ENCODE measurements around the gene MAFG.
A peak's percentile ranks its signal among the peaks of the same experiment; 100 is the strongest.

MAFG gene

DNA sequence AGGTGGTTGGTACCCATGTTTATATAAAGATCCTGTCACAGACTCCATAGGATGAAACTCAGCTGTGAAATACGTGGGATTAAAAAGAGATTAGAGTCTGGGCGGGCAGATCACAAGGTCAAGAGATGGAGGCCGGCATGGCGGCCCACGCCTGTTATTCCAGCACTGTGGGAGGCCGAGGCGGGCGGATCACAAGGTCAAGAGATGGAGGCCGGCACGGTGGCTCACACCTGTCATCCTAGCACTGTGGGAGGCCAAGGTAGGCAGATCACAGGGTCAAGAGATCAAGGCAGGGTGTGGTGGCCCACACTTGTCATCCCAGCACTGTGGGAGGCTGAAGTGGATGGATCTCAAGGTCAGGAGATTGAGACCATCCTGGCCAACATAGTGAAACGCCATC is 32.1 kb downstream of the MAFG start:
- TF ChIP-seq EGR1 (IDR thresholded peaks at IDR 0.05): no peak
- TF ChIP-seq EP300 (IDR thresholded peaks at IDR 0.05; ENCODE audit: borderline replicate concordance): no peak
- no peak for TF ChIP-seq RAD21 (IDR thresholded peaks at IDR 0.05; ENCODE audit: low read depth)
- no peak for TF ChIP-seq TEAD4 (IDR thresholded peaks at IDR 0.05)
- TF ChIP-seq CREB1 (IDR thresholded peaks at IDR 0.05; ENCODE audit: low read depth): no peak
- TF ChIP-seq, protein P1, sequence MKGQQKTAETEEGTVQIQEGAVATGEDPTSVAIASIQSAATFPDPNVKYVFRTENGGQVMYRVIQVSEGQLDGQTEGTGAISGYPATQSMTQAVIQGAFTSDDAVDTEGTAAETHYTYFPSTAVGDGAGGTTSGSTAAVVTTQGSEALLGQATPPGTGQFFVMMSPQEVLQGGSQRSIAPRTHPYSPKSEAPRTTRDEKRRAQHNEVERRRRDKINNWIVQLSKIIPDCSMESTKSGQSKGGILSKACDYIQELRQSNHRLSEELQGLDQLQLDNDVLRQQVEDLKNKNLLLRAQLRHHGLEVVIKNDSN (IDR thresholded peaks at IDR 0.05): no peak
- TF ChIP-seq YY1 (IDR thresholded peaks at IDR 0.05; ENCODE audit: low read depth): no peak
- TF ChIP-seq, protein P2, sequence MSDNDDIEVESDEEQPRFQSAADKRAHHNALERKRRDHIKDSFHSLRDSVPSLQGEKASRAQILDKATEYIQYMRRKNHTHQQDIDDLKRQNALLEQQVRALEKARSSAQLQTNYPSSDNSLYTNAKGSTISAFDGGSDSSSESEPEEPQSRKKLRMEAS (IDR thresholded peaks at IDR 0.05): no peak
- TF ChIP-seq, protein P3, sequence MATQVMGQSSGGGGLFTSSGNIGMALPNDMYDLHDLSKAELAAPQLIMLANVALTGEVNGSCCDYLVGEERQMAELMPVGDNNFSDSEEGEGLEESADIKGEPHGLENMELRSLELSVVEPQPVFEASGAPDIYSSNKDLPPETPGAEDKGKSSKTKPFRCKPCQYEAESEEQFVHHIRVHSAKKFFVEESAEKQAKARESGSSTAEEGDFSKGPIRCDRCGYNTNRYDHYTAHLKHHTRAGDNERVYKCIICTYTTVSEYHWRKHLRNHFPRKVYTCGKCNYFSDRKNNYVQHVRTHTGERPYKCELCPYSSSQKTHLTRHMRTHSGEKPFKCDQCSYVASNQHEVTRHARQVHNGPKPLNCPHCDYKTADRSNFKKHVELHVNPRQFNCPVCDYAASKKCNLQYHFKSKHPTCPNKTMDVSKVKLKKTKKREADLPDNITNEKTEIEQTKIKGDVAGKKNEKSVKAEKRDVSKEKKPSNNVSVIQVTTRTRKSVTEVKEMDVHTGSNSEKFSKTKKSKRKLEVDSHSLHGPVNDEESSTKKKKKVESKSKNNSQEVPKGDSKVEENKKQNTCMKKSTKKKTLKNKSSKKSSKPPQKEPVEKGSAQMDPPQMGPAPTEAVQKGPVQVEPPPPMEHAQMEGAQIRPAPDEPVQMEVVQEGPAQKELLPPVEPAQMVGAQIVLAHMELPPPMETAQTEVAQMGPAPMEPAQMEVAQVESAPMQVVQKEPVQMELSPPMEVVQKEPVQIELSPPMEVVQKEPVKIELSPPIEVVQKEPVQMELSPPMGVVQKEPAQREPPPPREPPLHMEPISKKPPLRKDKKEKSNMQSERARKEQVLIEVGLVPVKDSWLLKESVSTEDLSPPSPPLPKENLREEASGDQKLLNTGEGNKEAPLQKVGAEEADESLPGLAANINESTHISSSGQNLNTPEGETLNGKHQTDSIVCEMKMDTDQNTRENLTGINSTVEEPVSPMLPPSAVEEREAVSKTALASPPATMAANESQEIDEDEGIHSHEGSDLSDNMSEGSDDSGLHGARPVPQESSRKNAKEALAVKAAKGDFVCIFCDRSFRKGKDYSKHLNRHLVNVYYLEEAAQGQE (IDR thresholded peaks at IDR 0.05; ENCODE audit: low read depth): no peak
- TF ChIP-seq FOXM1 (IDR thresholded peaks at IDR 0.05; ENCODE audit: borderline replicate concordance, low read depth): no peak
- no peak for TF ChIP-seq TAF1 (IDR thresholded peaks at IDR 0.05; ENCODE audit: low read depth)

DNA sequence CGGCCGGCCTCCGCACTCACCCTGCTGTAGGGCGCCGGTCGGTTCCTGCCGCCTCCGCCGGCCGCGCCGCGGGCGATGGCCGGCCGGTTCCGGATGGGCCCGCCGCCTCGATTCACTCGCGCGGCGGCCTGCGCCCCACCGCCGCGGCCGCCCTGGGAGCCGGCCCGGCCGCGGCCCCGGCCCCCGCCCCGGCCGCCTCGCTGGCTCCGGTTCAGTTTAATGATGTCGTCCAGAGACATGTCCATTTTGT is 36.3 kb downstream of the MAFG start:
- TF ChIP-seq ZBTB7A (IDR thresholded peaks at IDR 0.05; ENCODE audit: low read depth) (no peak), FOXM1 (IDR thresholded peaks at IDR 0.05; ENCODE audit: borderline replicate concordance, low read depth) (no peak), EP300 (IDR thresholded peaks at IDR 0.05; ENCODE audit: borderline replicate concordance) (no peak), TCF12 (IDR thresholded peaks at IDR 0.05; ENCODE audit: low read depth) (no peak), EGR1 (IDR thresholded peaks at IDR 0.05) (no peak), CEBPB (IDR thresholded peaks at IDR 0.05) (no peak)

DNA sequence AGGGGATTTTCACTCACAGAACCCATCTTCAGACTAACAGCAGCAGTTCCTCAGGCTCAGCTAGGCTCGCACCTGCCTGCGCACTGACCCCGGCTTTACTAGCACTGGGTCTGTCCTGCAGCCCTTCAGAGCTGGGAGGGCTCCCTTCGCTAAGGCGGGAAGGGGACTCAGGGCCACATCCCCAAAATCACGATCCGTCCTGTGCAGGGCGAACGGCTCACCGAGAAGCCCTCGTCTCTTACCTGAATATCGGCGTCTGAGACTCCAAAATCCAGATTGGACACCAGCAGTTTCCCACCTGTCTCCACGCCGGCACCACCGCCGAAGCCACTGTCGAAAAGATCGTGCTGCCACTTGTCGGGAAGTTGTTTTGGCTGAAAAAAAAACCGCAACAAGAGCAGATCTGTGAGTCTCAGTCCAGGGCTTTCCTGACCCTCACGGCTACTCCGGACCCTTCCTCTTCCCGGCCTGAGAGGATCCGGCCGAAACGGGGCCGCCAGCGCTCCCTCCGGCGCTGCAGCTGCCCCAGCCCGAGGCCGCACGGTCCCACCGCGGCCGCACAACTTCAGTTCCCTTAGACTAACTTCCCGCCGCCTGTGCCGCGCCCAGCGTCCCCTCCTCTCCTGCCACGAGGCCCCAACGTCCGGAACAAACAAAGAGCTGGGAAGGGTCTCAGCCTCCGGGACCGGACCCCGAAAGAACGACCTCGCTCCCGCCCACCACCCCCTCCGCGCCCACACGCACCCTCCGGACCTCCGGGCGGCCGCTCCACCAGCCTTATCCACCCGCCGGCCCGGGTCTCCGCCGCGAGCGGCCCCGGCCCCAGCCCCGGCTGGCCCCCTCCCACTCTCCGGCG is 36.9 kb downstream of the MAFG start:
- TF ChIP-seq, protein P2 (IDR thresholded peaks at IDR 0.05): peak; percentile 30; the same call in 1 of the 2 replicates
- TF ChIP-seq TAF1 (IDR thresholded peaks at IDR 0.05; ENCODE audit: low read depth): no peak

DNA sequence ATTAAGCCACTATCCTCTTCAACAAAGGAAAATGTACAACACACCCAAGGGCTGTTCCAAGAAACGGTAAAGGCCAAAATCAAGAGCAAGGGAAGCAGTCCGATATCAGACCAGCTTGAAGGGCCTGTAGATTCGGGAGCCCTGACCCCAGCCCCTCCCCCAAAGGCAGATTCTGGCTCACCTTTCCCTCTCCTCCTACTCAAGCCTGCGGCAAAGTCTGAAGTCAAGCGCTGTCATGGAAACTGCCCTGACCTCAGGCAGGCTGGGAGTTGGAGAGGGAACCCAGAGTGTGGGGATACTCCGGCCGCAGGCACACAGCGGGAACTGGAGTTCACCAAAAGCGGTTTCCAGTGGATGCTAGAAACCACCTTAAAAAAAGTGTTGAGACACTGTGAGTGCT is 37.9 kb downstream of the MAFG start:
- no peak for TF ChIP-seq TAF1 (IDR thresholded peaks at IDR 0.05; ENCODE audit: low read depth)
- TF ChIP-seq YY1 (IDR thresholded peaks at IDR 0.05; ENCODE audit: low read depth): no peak
- no peak for TF ChIP-seq CEBPB (IDR thresholded peaks at IDR 0.05)
- TF ChIP-seq NFIC (IDR thresholded peaks at IDR 0.05): no peak
- no peak for TF ChIP-seq EGR1 (IDR thresholded peaks at IDR 0.05)
- no peak for TF ChIP-seq TCF12 (IDR thresholded peaks at IDR 0.05; ENCODE audit: low read depth)
- TF ChIP-seq, protein P2 (IDR thresholded peaks at IDR 0.05): no peak
- TF ChIP-seq, protein P3 (IDR thresholded peaks at IDR 0.05; ENCODE audit: low read depth): no peak
- TF ChIP-seq EP300 (IDR thresholded peaks at IDR 0.05; ENCODE audit: borderline replicate concordance): no peak

DNA sequence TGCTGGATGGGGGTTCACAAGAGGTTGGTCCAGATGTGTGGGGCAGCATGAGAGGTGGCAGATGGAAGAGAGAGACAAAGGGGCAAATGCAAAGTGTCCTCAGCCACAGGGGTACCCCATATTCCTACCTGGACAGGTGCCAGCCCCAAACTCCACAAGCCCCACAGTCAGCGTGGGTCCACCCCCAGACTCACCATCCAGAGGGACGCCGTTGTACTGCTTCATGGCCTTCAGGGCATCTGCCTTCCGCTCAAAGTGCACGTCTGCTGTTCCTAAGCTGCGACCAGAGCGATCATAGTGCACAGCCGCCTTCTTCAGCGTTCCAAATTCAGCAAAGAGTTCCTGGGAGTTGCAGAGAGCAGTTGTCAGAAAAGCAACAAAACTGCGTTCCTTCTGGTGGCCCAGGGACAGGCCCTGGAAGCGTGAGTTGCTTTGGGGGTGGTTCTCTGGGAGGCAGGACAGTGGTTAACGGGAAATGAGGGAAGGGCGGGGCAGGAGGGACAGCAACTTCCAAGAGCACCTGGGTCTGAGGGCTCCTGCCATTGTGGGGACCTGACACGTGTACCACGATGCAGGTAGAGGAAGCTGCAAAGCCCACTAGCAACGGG is 38.4 kb downstream of the MAFG start:
- no peak for TF ChIP-seq RAD21 (IDR thresholded peaks at IDR 0.05; ENCODE audit: low read depth)
- TF ChIP-seq TAF1 (IDR thresholded peaks at IDR 0.05; ENCODE audit: low read depth): no peak
- TF ChIP-seq TEAD4 (IDR thresholded peaks at IDR 0.05): no peak
- no peak for TF ChIP-seq NFIC (IDR thresholded peaks at IDR 0.05)
- no peak for TF ChIP-seq YY1 (IDR thresholded peaks at IDR 0.05; ENCODE audit: low read depth)
- TF ChIP-seq CEBPB (IDR thresholded peaks at IDR 0.05): no peak
- no peak for TF ChIP-seq TCF12 (IDR thresholded peaks at IDR 0.05; ENCODE audit: low read depth)
- TF ChIP-seq, protein P3 (IDR thresholded peaks at IDR 0.05; ENCODE audit: low read depth): no peak
- TF ChIP-seq FOXM1 (IDR thresholded peaks at IDR 0.05; ENCODE audit: borderline replicate concordance, low read depth): no peak

Data from Ishikawa (cell line).